ENCODE data around the gene MRAP.

GRCh38 chr21:32300117-32300681 is 1.5 kb downstream of the MRAP start:
- no peak for TF ChIP-seq CTCF (IDR thresholded peaks at IDR 0.05 in 2 of 3, conservative IDR thresholded peaks at IDR 0.05 in 1 of 3; ENCODE audit: borderline replicate concordance in 1 of 3, insufficient read depth in 1 of 3, low read depth in 2 of 3, low read length in 2 of 3)
- TF ChIP-seq POLR2A (IDR thresholded peaks at IDR 0.05; ENCODE audit: borderline replicate concordance, extremely low read depth, insufficient read depth, insufficient read length): no peak
- no peak for TF ChIP-seq JUND (IDR thresholded peaks at IDR 0.05)
- no peak for TF ChIP-seq CEBPB (IDR thresholded peaks at IDR 0.05; ENCODE audit: low read depth)
- TF ChIP-seq, protein P1, sequence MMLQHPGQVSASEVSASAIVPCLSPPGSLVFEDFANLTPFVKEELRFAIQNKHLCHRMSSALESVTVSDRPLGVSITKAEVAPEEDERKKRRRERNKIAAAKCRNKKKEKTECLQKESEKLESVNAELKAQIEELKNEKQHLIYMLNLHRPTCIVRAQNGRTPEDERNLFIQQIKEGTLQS (IDR thresholded peaks at IDR 0.05): no peak
- no peak for TF ChIP-seq RAD21 (IDR thresholded peaks at IDR 0.05; ENCODE audit: low read depth)

Measured in HCT116 (cell line).